Erythroblast (primary cell): ENCODE data around the gene GLI3.

Source experiments
- GATA1 ChIP-seq: IDR thresholded peaks from 2 replicates; pipeline ENCODE4 v1.6.1; 2011; ENCODE audit warnings: low read depth, mild to moderate bottlenecking, control low read depth, low read length, moderate library complexity
- POLR2A ChIP-seq: IDR thresholded peaks from 2 replicates; pipeline ENCODE4 v1.6.1; 2011; ENCODE audit warnings: mild to moderate bottlenecking, low read length

- TF ChIP-seq POLR2A (no peak), GATA1 (no peak)
Observed at GRCh38 chr7:42022791-42023190, 214.2 kb downstream of the GLI3 start.
